Measurements from ENCODE around the gene NEUROG1. TPM values are rescaled to one million over a fixed set of nuclear protein-coding genes. Genes with fewer than 3 reads are reported as not detected.
A peak's percentile ranks its signal among the peaks of the same experiment; 100 is the strongest.

NEUROG1 gene
- total RNA-seq, 1 donor from 2014 or later = not detected

- Mint-ChIP-seq H3K36me3 (ENCODE audit: low read depth, unreplicated experiment) (no peaks in the 10 kb centered on the region), H3K27ac (ENCODE audit: unreplicated experiment) (no peak overlapping the region), H3K4me1 (ENCODE audit: unreplicated experiment) (no peaks in the 10 kb centered on the region), H3K9me3 (ENCODE audit: unreplicated experiment) (no peaks in the 10 kb centered on the region), H3K4me3 (ENCODE audit: unreplicated experiment) (no peak overlapping the region), H3K27me3 (ENCODE audit: unreplicated experiment) (peaks cover 6% of the 10 kb centered on the region)
- TF ChIP-seq CTCF (IDR thresholded peaks at IDR 0.05; ENCODE audit: unreplicated experiment) = no peak
- no peak for DNase-seq (ENCODE audit: low spot score)
Measured at GRCh38 chr5:135568246-135568645, 32.5 kb upstream of the NEUROG1 start.

- no peak for DNase-seq (ENCODE audit: low spot score)
- peaks cover 6% of the 10 kb centered on the region for H3K27me3 Mint-ChIP-seq (ENCODE audit: unreplicated experiment)
- no peaks in the 10 kb centered on the region for H3K4me1 Mint-ChIP-seq (ENCODE audit: unreplicated experiment)
- no peaks in the 10 kb centered on the region for H3K9me3 Mint-ChIP-seq (ENCODE audit: unreplicated experiment)
- no peak overlapping the region for H3K4me3 Mint-ChIP-seq (ENCODE audit: unreplicated experiment)
- no peaks in the 10 kb centered on the region for H3K36me3 Mint-ChIP-seq (ENCODE audit: low read depth, unreplicated experiment)
- no peak overlapping the region for H3K27ac Mint-ChIP-seq (ENCODE audit: unreplicated experiment)
- TF ChIP-seq CTCF (IDR thresholded peaks at IDR 0.05; ENCODE audit: unreplicated experiment) = no peak
Measured at GRCh38 chr5:135567661-135568060, 31.9 kb upstream of the NEUROG1 start.

- Mint-ChIP-seq H3K4me3 (ENCODE audit: unreplicated experiment) (no peak overlapping the region), H3K27me3 (ENCODE audit: unreplicated experiment) (peaks cover 6% of the 10 kb centered on the region), H3K9me3 (ENCODE audit: unreplicated experiment) (no peaks in the 10 kb centered on the region), H3K27ac (ENCODE audit: unreplicated experiment) (no peak overlapping the region), H3K4me1 (ENCODE audit: unreplicated experiment) (no peaks in the 10 kb centered on the region), H3K36me3 (ENCODE audit: low read depth, unreplicated experiment) (no peaks in the 10 kb centered on the region)
- TF ChIP-seq CTCF (IDR thresholded peaks at IDR 0.05; ENCODE audit: unreplicated experiment) = no peak
- no peak for DNase-seq (ENCODE audit: low spot score)
Measured at GRCh38 chr5:135566422-135567400, 30.9 kb upstream of the NEUROG1 start.

GRCh38 chr5:135565725-135566421 lies 30.1 kb upstream of the NEUROG1 start:
- Mint-ChIP-seq H3K27ac (ENCODE audit: unreplicated experiment) (no peak overlapping the region), H3K27me3 (ENCODE audit: unreplicated experiment) (peaks cover 7% of the 10 kb centered on the region), H3K4me1 (ENCODE audit: unreplicated experiment) (no peaks in the 10 kb centered on the region), H3K36me3 (ENCODE audit: low read depth, unreplicated experiment) (no peaks in the 10 kb centered on the region), H3K4me3 (ENCODE audit: unreplicated experiment) (no peak overlapping the region), H3K9me3 (ENCODE audit: unreplicated experiment) (no peaks in the 10 kb centered on the region)
- TF ChIP-seq CTCF (IDR thresholded peaks at IDR 0.05; ENCODE audit: unreplicated experiment) = peak; percentile 93
- peak; percentile 87 for DNase-seq (ENCODE audit: low spot score)
